Right lobe of liver (tissue), 4 donors: ENCODE results near the gene APBB2.

Source experiments
- CTCF ChIP-seq, 4 donors: fragments of 200-600 bp in 3 of 4; fragments of 450-650 bp in 1 of 4; IDR thresholded peaks; one replicate each; pipeline versions ENCODE4 v1.5.1 to v1.8.0; 2016 to 2022; ENCODE audit warnings: antibody characterized with exemption in 4 of 4, mild to moderate bottlenecking in 2 of 4
- POLR2A ChIP-seq: fragments of 450-650 bp; IDR thresholded peaks from one replicate; pipeline ENCODE4 v1.6.1; 2017; ENCODE audit warnings: antibody characterized with exemption, mild to moderate bottlenecking
- donor health status: DM: no; HTN: no; CAD: no.
- donor health status: DM: no; HTN: no; CAD: no.
- donor health status: DM: no; HTN: yes; CAD: no.

GRCh38 chr4:41122309-41122708 is 92.0 kb downstream of the APBB2 start:
- TF ChIP-seq POLR2A, result no peak
- no peak for TF ChIP-seq CTCF (IDR thresholded peaks at IDR 0.05)
